Mesothelial cell of epicardium (in vitro differentiated cells): ENCODE data around the gene SHROOM2. TPM values are rescaled to one million over a fixed set of nuclear protein-coding genes. Genes with fewer than 3 reads are reported as not detected.

Experiments used
- DNase-seq, 2 experiments: peaks; one replicate each; pipeline ENCODE4 v3.0.0; 2021; ENCODE audit warnings: low spot score in 2 of 2; ENCODE audit not compliant: unreplicated experiment in 2 of 2
- H3K27ac Mint-ChIP-seq: 2 replicates; pipeline ENCODE4 v1.8.0; 2021; ENCODE audit warnings: mixed read lengths
- H3K27me3 Mint-ChIP-seq: 2 replicates; pipeline ENCODE4 v1.8.0; 2021; ENCODE audit warnings: low read depth, mixed read lengths
- H3K36me3 Mint-ChIP-seq: 2 replicates; pipeline ENCODE4 v1.8.0; 2021; ENCODE audit warnings: mixed read lengths
- H3K4me1 Mint-ChIP-seq: 2 replicates; pipeline ENCODE4 v1.8.0; 2021; ENCODE audit warnings: mixed read lengths
- H3K4me3 Mint-ChIP-seq: 2 replicates; pipeline ENCODE4 v1.8.0; 2021; ENCODE audit warnings: mild to moderate bottlenecking, moderate library complexity, mixed read lengths
- H3K9me3 Mint-ChIP-seq: 2 replicates; pipeline ENCODE4 v1.8.0; 2021; ENCODE audit warnings: mixed read lengths
- total RNA-seq: library from RNA; stranded (reverse); gene quantifications from 3 replicates; pipeline ENCODE4 v1.2.1, GENCODE V29; 2021
- TF ChIP-seq, protein P1 (sequence below): fragments of 200-600 bp; sonication (generic); IDR thresholded peaks from one replicate; pipeline ENCODE4 v1.5.0; 2021; ENCODE audit warnings: antibody characterized with exemption; ENCODE audit not compliant: unreplicated experiment

SHROOM2 gene
- total RNA-seq, 1 donor from 2014 or later: 13.5 TPM

- no peak overlapping the region for H3K27ac Mint-ChIP-seq
- no peak for DNase-seq
- no peak overlapping the region for H3K4me3 Mint-ChIP-seq
- H3K36me3 Mint-ChIP-seq: peaks cover 4% of the 10 kb centered on the region
- H3K27me3 Mint-ChIP-seq: no peaks in the 10 kb centered on the region
- peaks cover 18% of the 10 kb centered on the region for H3K9me3 Mint-ChIP-seq
- TF ChIP-seq, protein P1, sequence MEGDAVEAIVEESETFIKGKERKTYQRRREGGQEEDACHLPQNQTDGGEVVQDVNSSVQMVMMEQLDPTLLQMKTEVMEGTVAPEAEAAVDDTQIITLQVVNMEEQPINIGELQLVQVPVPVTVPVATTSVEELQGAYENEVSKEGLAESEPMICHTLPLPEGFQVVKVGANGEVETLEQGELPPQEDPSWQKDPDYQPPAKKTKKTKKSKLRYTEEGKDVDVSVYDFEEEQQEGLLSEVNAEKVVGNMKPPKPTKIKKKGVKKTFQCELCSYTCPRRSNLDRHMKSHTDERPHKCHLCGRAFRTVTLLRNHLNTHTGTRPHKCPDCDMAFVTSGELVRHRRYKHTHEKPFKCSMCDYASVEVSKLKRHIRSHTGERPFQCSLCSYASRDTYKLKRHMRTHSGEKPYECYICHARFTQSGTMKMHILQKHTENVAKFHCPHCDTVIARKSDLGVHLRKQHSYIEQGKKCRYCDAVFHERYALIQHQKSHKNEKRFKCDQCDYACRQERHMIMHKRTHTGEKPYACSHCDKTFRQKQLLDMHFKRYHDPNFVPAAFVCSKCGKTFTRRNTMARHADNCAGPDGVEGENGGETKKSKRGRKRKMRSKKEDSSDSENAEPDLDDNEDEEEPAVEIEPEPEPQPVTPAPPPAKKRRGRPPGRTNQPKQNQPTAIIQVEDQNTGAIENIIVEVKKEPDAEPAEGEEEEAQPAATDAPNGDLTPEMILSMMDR: no peak
- peaks cover 25% of the 10 kb centered on the region for H3K4me1 Mint-ChIP-seq
Observed at GRCh38 chrX:9902656-9903055, 116.4 kb downstream of the SHROOM2 start.

DNA sequence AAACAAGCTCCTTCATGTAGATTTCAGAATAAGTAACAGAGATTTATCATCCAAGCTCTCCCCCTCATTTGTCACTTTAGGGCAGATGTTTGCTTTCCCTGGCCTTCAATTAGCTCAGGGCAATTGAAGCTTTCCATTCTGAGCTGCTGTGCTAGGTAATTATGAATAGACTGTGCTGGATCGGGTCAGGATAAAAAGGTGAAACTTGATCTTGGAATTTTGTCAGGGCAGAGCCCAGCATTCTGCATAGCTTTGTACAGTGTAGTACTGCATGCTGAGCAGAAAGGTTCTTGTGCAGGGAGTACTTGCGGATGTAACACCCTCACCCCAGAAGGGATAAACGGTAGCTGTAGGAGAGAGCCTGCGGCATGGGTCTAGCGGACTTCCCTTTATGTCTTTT, 116.9 kb downstream of the SHROOM2 start:
- no peak overlapping the region for H3K4me3 Mint-ChIP-seq
- H3K4me1 Mint-ChIP-seq: peaks cover 25% of the 10 kb centered on the region
- no peak overlapping the region for H3K27ac Mint-ChIP-seq
- H3K36me3 Mint-ChIP-seq: peaks cover 7% of the 10 kb centered on the region
- no peak for DNase-seq
- TF ChIP-seq, protein P1: no peak
- H3K27me3 Mint-ChIP-seq: no peaks in the 10 kb centered on the region
- H3K9me3 Mint-ChIP-seq: peaks cover 20% of the 10 kb centered on the region

GRCh38 chrX:9905288-9905687, 119.1 kb downstream of the SHROOM2 start:
- no peak overlapping the region for H3K4me3 Mint-ChIP-seq
- peaks cover 5% of the 10 kb centered on the region for H3K36me3 Mint-ChIP-seq
- H3K9me3 Mint-ChIP-seq: peaks cover 20% of the 10 kb centered on the region
- peaks cover 13% of the 10 kb centered on the region for H3K4me1 Mint-ChIP-seq
- no peak for DNase-seq
- TF ChIP-seq, protein P1: no peak
- no peak overlapping the region for H3K27ac Mint-ChIP-seq
- no peaks in the 10 kb centered on the region for H3K27me3 Mint-ChIP-seq

DNA sequence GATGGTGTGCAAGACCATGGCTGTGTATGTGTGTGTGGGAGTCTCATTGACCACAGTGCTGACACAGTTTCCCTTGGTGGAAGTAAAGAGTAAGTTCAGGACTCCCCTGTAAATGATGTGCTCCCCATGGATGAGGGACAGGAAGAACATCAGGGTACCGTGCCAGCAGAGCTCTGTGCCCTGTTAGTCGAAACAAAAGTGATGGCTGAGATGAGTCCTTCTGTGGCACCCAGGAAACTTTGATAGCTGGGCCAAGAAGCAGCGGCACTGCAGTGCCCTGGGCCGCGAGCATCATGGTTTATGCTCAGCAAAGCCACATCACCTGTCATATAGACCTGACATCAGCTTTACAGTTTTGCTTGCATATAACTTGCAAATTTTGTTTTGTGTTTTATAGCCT, 119.5 kb downstream of the SHROOM2 start:
- TF ChIP-seq, protein P1: no peak
- DNase-seq: no peak
- Mint-ChIP-seq H3K27ac (no peak overlapping the region), H3K4me1 (peaks cover 11% of the 10 kb centered on the region), H3K36me3 (peaks cover 5% of the 10 kb centered on the region), H3K4me3 (no peak overlapping the region), H3K9me3 (peaks cover 18% of the 10 kb centered on the region), H3K27me3 (no peaks in the 10 kb centered on the region)

DNA sequence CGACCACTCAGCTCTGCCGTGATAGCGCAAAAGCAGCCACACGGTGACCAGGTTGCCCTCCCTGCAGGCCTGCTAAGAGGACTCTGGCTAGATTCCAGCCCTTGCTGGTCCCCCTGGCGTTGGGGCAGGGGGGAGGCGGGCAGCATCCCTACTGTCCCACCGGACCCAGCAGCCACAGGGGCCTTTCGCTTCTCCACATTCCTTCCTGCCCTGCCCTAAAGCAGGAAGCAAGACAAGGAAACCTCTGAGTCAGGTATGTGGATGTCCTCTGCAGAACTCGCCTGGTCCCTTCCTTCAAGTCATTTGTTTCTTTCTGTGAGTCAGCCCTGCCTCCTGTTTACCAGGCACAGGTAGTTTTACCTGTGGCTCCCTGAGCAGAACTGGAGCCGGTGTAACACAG, 120.7 kb downstream of the SHROOM2 start:
- DNase-seq: no peak
- Mint-ChIP-seq H3K4me1 (peaks cover 19% of the 10 kb centered on the region), H3K36me3 (peaks cover 9% of the 10 kb centered on the region), H3K27me3 (no peaks in the 10 kb centered on the region), H3K27ac (no peak overlapping the region), H3K4me3 (no peak overlapping the region), H3K9me3 (peaks cover 25% of the 10 kb centered on the region)
- TF ChIP-seq, protein P1: no peak
